GM23248 (cell line): ENCODE measurements around the gene HOPX.

ENCODE experiments used
- EZH2 ChIP-seq: fragments of 200-600 bp; sonication (generic); IDR thresholded peaks from 2 replicates; pipeline ENCODE4 v1.6.1; 2018; ENCODE audit warnings: antibody characterized with exemption, mild to moderate bottlenecking; ENCODE audit not compliant: insufficient read depth, poor library complexity, severe bottlenecking
- EZH2phosphoT487 ChIP-seq: fragments of 200-600 bp; sonication (generic); IDR thresholded peaks from 2 replicates; pipeline ENCODE4 v1.6.1; 2018; ENCODE audit warnings: antibody characterized with exemption, moderate library complexity, mild to moderate bottlenecking, low read depth; ENCODE audit not compliant: insufficient read depth

DNA sequence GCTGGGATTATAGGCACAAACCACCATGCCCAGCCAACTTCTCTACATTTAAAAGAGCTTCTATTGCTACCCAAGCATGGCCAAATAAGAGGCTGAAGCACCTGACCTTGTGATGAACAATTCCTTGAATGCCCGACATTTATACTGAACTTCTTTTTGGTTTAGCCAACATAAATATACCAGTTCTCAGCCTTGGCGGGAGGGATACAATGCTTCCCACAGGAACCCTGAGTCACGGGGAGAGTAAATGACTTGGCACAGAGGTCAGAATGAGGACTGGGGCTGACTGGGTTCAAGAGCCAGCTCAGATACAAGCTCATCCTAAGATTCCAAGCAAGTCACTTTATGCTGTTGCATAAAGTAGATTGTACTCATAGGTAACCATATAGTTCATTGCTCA lies 6.1 kb downstream of the HOPX start:
- TF ChIP-seq EZH2phosphoT487 (no peak), EZH2 (no peak)
